PC-3 (cell line): Measurements from ENCODE around the gene UNC13D. TPM values are rescaled to one million over a fixed set of nuclear protein-coding genes. Genes with fewer than 3 reads are reported as not detected.

Experiments
- ATAC-seq: fragments of 200-7000 bp; cut with Tn5 transposase; 2 replicates; pipeline ENCODE4 v1.9.1; 2020; ENCODE audit warnings: mild to moderate bottlenecking, moderate library complexity
- BruUV-seq: library from RNA; stranded (reverse); fragments of 400-500 nt; replicated peaks from 2 replicates; lab custom pipeline; 2021; lab: Mats Ljungman, UMichigan
- CTCF ChIA-PET: fragments of 300-600 bp; sonication (Branson Sonifier 250); formaldehyde crosslinking; loops from one replicate; lab custom pipeline; 2022; ENCODE audit warnings: antibody characterized with exemption; lab: Charles Lee
- POLR2A ChIA-PET: fragments of 300-600 bp; sonication (Branson Sonifier 250); formaldehyde crosslinking; loops from one replicate; lab custom pipeline; 2022; ENCODE audit warnings: antibody characterized with exemption; ENCODE audit not compliant: unreplicated experiment; lab: Charles Lee
- DNase-seq: peaks from one replicate; pipeline ENCODE4 v3.0.0-alpha.2; 2015
- H2AFZ ChIP-seq: fragments of 300-600 bp; sonication (generic); 2 replicates; pipeline ENCODE4 v1.6.0; 2016; ENCODE audit warnings: antibody characterized with exemption, low read length
- H3F3A ChIP-seq: fragments of 300-600 bp; sonication (generic); one replicate; pipeline ENCODE4 v1.6.0; 2017; ENCODE audit warnings: antibody characterized with exemption, low read length, control low read depth, mild to moderate bottlenecking; ENCODE audit not compliant: unreplicated experiment
- H3K27ac ChIP-seq: fragments of 300-600 bp; sonication (generic); 2 replicates; pipeline ENCODE4 v1.5.1; 2016; ENCODE audit warnings: mild to moderate bottlenecking, low read length
- H3K27me3 ChIP-seq: fragments of 300-600 bp; sonication (generic); 2 replicates; pipeline ENCODE4 v1.6.1; 2016; ENCODE audit warnings: low read length, mixed read lengths
- H3K36me3 ChIP-seq: fragments of 300-600 bp; sonication (generic); 2 replicates; pipeline ENCODE4 v1.6.1; 2016; ENCODE audit warnings: low read depth, mixed run types, low read length, mixed read lengths
- H3K4me1 ChIP-seq: fragments of 300-600 bp; sonication (generic); 2 replicates; pipeline ENCODE4 v1.5.1; 2016; ENCODE audit warnings: low read length; ENCODE audit not compliant: insufficient read depth
- H3K4me2 ChIP-seq: fragments of 300-600 bp; sonication (generic); 2 replicates; pipeline ENCODE4 v1.6.0; 2016; ENCODE audit warnings: low read length
- H3K4me3 ChIP-seq: fragments of 300-600 bp; sonication (generic); 2 replicates; pipeline ENCODE4 v1.5.1; 2016; ENCODE audit warnings: mild to moderate bottlenecking, low read length, mixed read lengths
- H3K79me2 ChIP-seq: fragments of 300-600 bp; sonication (generic); 2 replicates; pipeline ENCODE4 v1.6.1; 2017; ENCODE audit warnings: low read length, mixed read lengths
- H3K9ac ChIP-seq: fragments of 300-600 bp; sonication (generic); 2 replicates; pipeline ENCODE4 v1.6.0; 2016; ENCODE audit warnings: mild to moderate bottlenecking, low read length
- H3K9me2 ChIP-seq: fragments of 300-600 bp; sonication (generic); replicated peaks from 2 replicates; pipeline ENCODE4 v1.6.1; 2016; ENCODE audit warnings: mixed run types, low read length, mixed read lengths
- H3K9me3 ChIP-seq: fragments of 300-600 bp; sonication (generic); 2 replicates; pipeline ENCODE4 v1.6.1; 2016; ENCODE audit warnings: low read length, mixed read lengths
- H4K20me1 ChIP-seq: fragments of 300-600 bp; sonication (generic); 2 replicates; pipeline ENCODE4 v1.6.1; 2016; ENCODE audit warnings: low read length, mixed read lengths
- EZH2 ChIP-seq: fragments of 300-600 bp; sonication (generic); IDR thresholded peaks from one replicate; pipeline ENCODE4 v1.6.1; 2017; ENCODE audit warnings: antibody characterized with exemption, mild to moderate bottlenecking, low read length; ENCODE audit not compliant: unreplicated experiment
- EZH2phosphoT487 ChIP-seq: fragments of 300-600 bp; sonication (generic); IDR thresholded peaks from 2 replicates; pipeline ENCODE4 v1.6.1; 2018; ENCODE audit warnings: mild to moderate bottlenecking, antibody characterized with exemption, low read length, borderline replicate concordance
- intact Hi-C: fragments of 100-400 bp; cut with micrococcal nuclease; formaldehyde crosslinking; loops from 2 replicates; pipeline ENCODE4 v1.9.0; 2023
- total RNA-seq: library from RNA; depleted of rRNA; stranded (reverse); fragments of >200 nt; gene quantifications from 2 replicates; pipeline ENCODE4 v1.2.3, GENCODE V29; 2014
- TF ChIP-seq, protein P1 (sequence below): fragments of 300-600 bp; sonication (generic); conservative IDR thresholded peaks from 2 replicates; pipeline ENCODE4 v1.5.1; 2017; ENCODE audit warnings: antibody characterized with exemption, low read depth, mild to moderate bottlenecking, low read length

UNC13D gene
- total RNA-seq, 1 experiment from 2014 or later, result 43.9 TPM

DNA sequence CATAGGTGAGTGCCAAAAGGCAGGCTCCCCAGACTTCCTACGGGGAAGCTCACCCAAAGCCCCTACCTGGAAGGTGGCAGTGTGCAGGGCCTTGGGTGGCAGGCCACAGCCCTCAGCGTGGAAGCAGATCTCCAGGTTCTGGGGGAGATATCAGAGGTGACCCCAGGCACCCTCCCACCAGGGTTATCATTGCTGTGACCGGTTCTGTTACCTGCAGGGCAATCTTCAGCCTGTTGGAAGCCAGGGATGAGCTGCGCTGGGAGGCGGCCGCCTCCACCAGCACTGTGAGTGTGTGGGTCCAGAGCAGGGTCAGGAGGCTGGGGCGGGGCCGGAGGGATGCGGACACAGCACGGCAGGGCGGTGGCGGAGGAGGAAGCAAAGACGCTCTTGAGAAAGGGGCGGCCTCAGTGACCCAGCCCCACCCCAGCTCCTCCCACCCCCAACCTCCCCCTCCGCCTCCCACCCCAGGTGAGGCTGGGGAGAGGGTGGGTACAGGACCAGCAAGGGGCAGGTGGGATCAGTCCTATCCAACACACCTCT lies 13.1 kb downstream of the UNC13D start:
- no peaks in the 10 kb centered on the region for H3K27me3 ChIP-seq
- H3K4me2 ChIP-seq, result no peak overlapping the region
- DNase-seq (no peak), ATAC-seq (no peak)
- H3F3A ChIP-seq, result no peaks in the 10 kb centered on the region
- H3K9ac ChIP-seq, result no peak overlapping the region
- H3K4me3 ChIP-seq, result no peak overlapping the region
- H3K79me2 ChIP-seq, result no peaks in the 10 kb centered on the region
- ChIA-PET CTCF (no interaction called here), POLR2A (no interaction called here)
- BruUV-seq, result no TSS peak
- no peaks in the 10 kb centered on the region for H4K20me1 ChIP-seq
- H2AFZ ChIP-seq, result no peak overlapping the region
- no peaks in the 10 kb centered on the region for H3K9me3 ChIP-seq
- no peaks in the 10 kb centered on the region for H3K9me2 ChIP-seq
- H3K36me3 ChIP-seq, result 0 out of 2 replicates have a peak, but pooled peaks cover 7% of the 10 kb centered on the region
- no peak overlapping the region for H3K27ac ChIP-seq
- intact Hi-C loops, result loop anchor here (5.0 kb wide), 1 partner anchor 49 kb away; the partner anchor contains the start of gene UNK
- peaks cover 9% of the 10 kb centered on the region for H3K4me1 ChIP-seq
- TF ChIP-seq EZH2 (no peak), EZH2phosphoT487 (no peak)
- TF ChIP-seq, protein P1, sequence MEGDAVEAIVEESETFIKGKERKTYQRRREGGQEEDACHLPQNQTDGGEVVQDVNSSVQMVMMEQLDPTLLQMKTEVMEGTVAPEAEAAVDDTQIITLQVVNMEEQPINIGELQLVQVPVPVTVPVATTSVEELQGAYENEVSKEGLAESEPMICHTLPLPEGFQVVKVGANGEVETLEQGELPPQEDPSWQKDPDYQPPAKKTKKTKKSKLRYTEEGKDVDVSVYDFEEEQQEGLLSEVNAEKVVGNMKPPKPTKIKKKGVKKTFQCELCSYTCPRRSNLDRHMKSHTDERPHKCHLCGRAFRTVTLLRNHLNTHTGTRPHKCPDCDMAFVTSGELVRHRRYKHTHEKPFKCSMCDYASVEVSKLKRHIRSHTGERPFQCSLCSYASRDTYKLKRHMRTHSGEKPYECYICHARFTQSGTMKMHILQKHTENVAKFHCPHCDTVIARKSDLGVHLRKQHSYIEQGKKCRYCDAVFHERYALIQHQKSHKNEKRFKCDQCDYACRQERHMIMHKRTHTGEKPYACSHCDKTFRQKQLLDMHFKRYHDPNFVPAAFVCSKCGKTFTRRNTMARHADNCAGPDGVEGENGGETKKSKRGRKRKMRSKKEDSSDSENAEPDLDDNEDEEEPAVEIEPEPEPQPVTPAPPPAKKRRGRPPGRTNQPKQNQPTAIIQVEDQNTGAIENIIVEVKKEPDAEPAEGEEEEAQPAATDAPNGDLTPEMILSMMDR, result no peak

DNA sequence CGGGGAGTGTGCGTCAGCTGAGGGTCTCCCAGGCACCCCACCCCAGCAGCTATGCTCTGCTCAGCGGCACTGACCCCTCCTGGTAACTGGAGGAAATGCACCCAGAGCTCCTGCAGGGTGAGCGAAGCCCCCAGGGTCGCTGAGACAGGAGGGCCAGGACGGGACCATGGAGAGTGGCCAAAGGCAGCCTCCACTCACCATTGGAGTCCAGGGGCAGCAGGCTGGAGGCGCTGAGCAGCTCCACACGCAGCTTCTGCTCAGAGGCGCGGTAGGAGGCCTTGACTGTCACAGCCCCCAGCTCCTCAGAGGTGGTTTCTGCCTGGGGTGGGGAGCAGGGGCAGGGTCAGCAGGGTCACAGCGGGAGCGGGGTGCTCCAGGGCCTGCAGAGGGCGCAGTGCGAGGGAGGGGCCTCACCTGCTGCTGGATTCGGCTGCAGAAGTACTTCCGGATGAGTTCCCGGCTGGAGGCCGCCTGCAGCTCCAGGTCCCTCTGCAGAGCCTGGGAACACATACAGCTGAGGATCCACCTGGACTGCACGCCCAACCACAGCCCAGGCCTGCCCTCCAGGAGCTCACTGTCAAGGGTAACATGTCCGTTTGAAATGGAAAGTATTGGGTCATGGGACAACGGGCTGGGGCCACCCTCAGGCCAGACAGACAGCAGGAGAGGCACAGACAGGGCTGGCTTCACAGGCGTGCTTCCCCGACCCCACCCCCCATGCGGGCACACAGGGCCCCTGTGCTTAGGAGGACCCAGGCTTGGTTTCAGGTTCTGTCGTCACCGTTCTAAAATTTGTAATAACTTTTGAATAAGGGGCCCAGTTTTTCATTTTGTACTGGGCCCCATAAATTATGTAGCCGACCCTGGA lies 13.8 kb downstream of the UNC13D start:
- no peaks in the 10 kb centered on the region for H3K9me3 ChIP-seq
- no peaks in the 10 kb centered on the region for H3K9me2 ChIP-seq
- CTCF ChIA-PET, result interaction anchor here (0.5 to 1.1 kb wide), 7 partner anchors 14 to 83 kb away, joined by 3 to 6 read pairs (median 4); partner anchors contain the start of genes UNC13D and WBP2
- H3K27ac ChIP-seq, result no peak overlapping the region
- no peak overlapping the region for H3K4me3 ChIP-seq
- H3F3A ChIP-seq, result no peaks in the 10 kb centered on the region
- POLR2A ChIA-PET, result interaction anchor here (0.8 kb wide), 1 partner anchor 50 kb away, joined by 3 read pairs; no protein-coding TSS in a partner anchor
- no peak overlapping the region for H2AFZ ChIP-seq
- intact Hi-C loops, result loop anchor here (5.0 kb wide), 1 partner anchor 48 kb away; the partner anchor contains the start of gene UNK
- no peak for ATAC-seq
- H4K20me1 ChIP-seq, result no peaks in the 10 kb centered on the region
- no peak overlapping the region for H3K9ac ChIP-seq
- H3K36me3 ChIP-seq, result 0 out of 2 replicates have a peak, but pooled peaks cover 7% of the 10 kb centered on the region
- no TSS peak for BruUV-seq
- H3K4me2 ChIP-seq, result no peak overlapping the region
- H3K4me1 ChIP-seq, result peaks cover 9% of the 10 kb centered on the region
- DNase-seq, result peak; percentile 19
- no peaks in the 10 kb centered on the region for H3K79me2 ChIP-seq
- H3K27me3 ChIP-seq, result no peaks in the 10 kb centered on the region
- TF ChIP-seq, protein P1, result peak; percentile 83
- no peak for TF ChIP-seq EZH2
